ENCODE data around the gene ABCA10.

- no peak for TF ChIP-seq EZH2 (IDR thresholded peaks at IDR 0.05; ENCODE audit: insufficient read depth, poor library complexity, severe bottlenecking)
- TF ChIP-seq EZH2phosphoT487 (IDR thresholded peaks at IDR 0.05; ENCODE audit: insufficient read depth, low read depth): no peak
Observed at GRCh38 chr17:69122065-69122464, 106.6 kb downstream of the ABCA10 start.

Data from GM23248 (cell line).